HG02943 (cell line): ENCODE data around the gene TMIGD3.

Experiments used
- ATAC-seq: cut with Tn5 transposase; IDR thresholded peaks from one replicate; pipeline ENCODE4 v1.9.1; 2021; ENCODE audit warnings: mild to moderate bottlenecking, low read depth, moderate library complexity; ENCODE audit not compliant: unreplicated experiment

TMIGD3 gene

GRCh38 chr1:111476761-111477309, 26.6 kb downstream of the TMIGD3 start:
- no peak for ATAC-seq

DNA sequence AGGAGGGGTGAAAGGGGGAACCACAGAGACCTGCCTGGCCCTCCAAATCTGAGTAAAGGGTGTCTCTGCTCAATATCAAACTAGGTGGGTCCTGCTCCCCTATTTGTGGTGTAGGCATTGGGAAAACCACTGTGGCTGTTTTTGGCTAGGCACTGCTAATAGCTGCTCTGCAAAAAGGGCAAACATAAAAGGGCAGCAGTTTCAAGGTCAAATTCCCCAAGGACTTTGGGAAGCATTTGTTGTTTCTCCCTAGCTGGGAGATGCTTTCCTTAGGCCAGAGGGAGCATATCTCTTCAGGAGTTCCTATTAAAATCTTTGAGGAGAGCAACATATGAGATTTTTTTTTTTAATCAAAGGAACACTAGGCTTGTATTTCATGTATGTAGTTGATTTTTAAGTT, 27.2 kb downstream of the TMIGD3 start:
- no peak for ATAC-seq

DNA sequence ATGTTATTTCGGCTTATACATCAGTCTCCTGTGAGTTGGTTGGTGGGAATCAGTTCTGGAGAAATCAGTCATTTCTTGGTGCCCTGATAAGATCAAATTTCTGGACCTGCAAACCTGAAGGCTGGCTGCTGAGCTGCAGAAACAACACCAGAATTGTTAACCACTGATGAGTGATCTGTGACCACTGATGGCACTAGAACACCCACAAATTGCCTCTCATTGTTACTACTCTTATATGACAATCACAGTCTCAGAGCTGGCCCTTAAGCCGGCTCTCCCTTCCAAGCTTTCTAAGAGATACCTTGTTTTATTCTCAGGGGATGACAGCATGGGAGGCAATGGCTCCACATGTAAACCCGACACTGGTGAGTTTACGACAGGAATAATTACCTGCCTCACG, 27.7 kb downstream of the TMIGD3 start:
- ATAC-seq = no peak

DNA sequence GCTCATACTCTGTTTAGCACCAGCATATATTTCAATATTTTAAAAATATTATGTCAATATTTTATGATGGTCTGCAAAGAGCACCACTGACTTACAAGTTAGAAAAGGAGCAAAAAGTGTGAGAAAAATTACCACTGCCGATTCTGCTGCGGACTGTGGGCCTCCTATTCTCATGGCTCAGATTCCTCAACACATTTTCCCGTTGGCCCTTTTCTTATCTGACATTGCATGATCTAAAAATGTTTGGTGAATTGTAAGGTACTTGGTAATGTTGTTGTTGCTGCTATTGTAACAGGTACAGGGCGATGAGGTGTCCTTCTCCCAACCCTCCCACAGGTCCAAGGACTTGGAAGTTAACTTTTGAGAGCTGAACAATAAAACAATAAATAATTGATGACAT, 28.9 kb downstream of the TMIGD3 start:
- ATAC-seq = no peak

GRCh38 chr1:111474106-111474505, 29.3 kb downstream of the TMIGD3 start:
- ATAC-seq = no peak

DNA sequence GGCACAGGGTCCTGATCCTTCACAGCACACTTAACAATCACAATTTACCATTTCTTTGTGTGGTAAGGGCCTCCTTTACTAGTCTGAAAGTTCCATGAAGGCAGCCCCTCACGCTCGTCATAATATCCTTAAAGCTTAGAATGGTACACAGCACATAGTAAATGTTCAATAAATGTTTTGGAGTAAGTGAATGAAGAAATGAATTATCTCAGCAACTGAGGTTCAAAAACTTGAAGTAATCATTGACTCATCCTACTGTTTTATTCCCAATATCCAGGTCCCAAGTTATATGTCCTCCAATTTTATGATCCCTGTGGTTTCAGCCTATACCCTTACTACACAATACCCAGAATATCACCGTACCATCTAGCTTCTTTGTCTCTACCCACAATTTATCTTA, 31.9 kb downstream of the TMIGD3 start:
- no peak for ATAC-seq

DNA sequence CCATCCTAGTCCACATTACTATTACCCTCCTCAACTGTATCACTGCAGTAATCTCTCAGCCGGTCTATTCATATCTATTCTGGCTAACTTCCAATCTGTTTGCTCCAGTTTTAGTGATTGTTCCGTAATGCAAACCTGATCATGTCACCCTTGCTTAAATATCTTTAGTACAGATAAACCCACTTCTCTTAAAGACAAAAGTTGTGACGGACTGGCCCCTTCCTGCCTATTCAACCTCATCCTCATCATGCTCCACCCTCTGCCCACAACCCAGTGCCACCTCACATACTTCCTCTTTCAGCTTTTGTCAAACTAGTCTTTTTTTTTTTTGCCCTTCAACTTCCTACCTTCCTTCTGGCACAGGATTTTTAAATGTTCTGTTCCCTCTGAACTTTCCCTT, 32.4 kb downstream of the TMIGD3 start:
- no peak for ATAC-seq

- no peak for ATAC-seq
Measured at GRCh38 chr1:111470596-111470995, 32.8 kb downstream of the TMIGD3 start.

DNA sequence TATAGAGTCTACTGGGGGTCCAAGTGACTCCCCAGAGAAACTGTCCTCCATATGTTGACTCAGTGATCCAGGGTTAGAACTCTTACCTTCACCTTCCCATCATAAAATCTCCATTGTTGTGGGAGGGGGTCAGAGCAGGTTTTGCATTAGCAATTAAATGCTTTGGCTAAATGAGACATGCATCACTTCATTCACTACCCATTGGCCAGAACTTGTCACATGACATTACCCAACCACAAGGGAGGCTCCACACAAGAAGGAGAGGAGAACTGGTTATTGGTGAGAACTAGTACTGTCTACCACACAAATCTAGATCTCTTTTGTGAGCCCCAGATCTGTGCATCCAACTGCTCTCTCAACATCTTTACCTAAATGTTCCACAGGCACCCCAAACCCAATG, 33.9 kb downstream of the TMIGD3 start:
- no peak for ATAC-seq

GRCh38 chr1:111468717-111469100, 34.7 kb downstream of the TMIGD3 start:
- ATAC-seq = no peak

GRCh38 chr1:111467865-111468716, 35.3 kb downstream of the TMIGD3 start:
- ATAC-seq = no peak

DNA sequence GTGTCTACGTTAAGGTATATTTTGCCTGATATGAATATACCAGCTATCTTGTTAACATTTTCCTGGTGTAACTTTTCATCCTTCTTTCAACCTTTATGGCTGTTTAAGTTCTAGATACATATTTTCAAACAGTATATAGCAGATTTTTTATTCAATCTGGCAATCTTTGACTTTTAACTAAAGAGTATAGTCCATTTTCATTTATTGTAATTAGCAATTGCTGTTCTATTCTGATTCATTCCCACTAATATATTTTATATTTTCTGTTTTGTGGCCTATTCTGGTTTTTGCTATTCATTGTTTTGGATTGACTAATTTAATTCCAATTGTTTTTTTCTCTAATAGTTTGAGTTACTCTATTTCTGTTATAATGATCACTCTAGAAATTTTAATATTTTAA, 37.0 kb downstream of the TMIGD3 start:
- no peak for ATAC-seq

DNA sequence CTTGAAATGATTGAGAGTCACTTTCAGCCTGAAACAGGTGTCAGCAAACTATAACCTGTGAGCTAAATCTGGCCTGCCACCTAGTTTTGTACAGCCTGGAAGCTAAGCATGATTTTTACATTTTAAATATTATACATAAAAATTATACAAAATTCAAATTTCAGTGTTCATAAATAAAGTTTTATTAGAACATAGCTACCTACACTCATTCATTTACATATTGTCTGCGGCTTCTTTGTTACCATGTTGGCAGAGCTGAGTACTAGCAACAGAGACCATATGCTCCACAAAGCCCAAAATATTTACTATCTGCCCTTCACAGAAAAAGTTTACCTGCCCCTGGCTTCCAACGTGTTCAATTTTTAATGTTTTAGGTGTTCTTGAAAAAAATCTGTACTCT, 37.7 kb downstream of the TMIGD3 start:
- ATAC-seq = no peak

GRCh38 chr1:111463029-111463683, 40.3 kb downstream of the TMIGD3 start:
- ATAC-seq = no peak

- no peak for ATAC-seq
Measured at GRCh38 chr1:111462370-111463028, 40.9 kb downstream of the TMIGD3 start.

- ATAC-seq = no peak
Measured at GRCh38 chr1:111461765-111462164, 41.7 kb downstream of the TMIGD3 start.

DNA sequence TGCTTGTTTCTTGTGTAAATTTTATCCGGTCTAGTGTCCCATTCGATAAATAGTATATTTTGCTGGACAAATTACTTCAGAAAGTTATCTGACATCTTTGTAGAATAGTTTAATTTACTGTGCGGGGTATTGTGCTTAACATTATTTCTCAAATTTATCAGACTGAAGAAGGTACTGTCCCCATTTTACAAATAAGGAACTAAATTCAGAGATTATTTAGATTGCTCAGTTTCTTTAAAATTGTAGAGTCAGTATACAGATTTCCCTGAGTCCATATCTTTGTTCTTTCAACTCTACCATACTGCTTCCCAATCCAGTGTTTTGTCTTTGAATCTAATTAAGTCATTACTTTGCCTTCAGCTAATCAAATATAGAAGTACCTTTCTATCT, 47.8 kb downstream of the TMIGD3 start:
- no peak for ATAC-seq

DNA sequence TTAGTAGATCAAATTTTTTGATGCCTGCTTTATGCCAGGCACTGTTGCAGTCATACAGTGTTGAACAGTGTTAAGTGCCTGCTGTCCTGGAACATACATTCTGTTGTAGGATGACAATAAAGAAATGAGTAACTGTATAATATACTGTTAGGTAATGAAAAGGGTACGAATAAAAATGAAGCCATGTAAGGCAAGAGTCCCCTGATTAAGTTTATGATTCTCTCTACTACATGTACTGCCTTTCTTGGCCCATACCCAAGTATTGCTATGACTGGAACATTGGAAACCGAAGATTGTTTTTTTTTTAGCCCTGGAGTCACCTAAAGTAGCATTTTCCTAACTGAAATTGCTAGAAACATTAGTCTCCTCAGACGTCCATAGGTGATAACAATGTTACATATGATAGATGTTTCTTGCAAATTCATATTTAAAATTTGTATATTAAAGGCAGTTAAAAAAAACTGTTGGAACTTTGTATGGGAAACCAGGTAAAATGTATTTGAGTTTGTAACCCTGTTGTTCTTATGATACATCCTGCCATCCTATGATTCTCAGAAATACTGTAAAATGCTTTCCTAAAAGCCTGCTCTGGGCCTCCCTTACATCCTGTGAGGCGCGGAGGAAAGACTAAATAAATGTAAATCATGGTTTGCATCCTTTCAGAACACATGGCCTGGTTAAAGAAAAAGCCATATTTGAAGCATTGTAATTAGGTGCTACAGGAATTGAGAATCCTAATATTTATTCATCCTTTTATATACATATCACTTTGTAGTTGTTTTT, 48.4 kb downstream of the TMIGD3 start:
- ATAC-seq = no peak

GRCh38 chr1:111453706-111454105, 49.7 kb downstream of the TMIGD3 start:
- no peak for ATAC-seq

- no peak for ATAC-seq
Measured at GRCh38 chr1:111452581-111452980, 50.9 kb downstream of the TMIGD3 start.

GRCh38 chr1:111450185-111450584, 53.2 kb downstream of the TMIGD3 start:
- no peak for ATAC-seq
